CD14-positive monocyte (primary cell): ENCODE data around the gene AP1AR. TPM values are rescaled to one million over a fixed set of nuclear protein-coding genes. Genes with fewer than 3 reads are reported as not detected.

Source experiments
- DNase-seq, 3 donors: peaks; one replicate each; pipeline ENCODE4 v3.0.0-alpha.2; 2011 to 2022
- H2AFZ ChIP-seq: 2 replicates; pipeline ENCODE4 v1.6.0; 2012; ENCODE audit warnings: mild to moderate bottlenecking, low read depth, low read length, inconsistent platforms; ENCODE audit not compliant: insufficient read depth, poor library complexity, severe bottlenecking
- H3K27ac ChIP-seq, 2 donors: 1 replicate in 1 of 2; 2 replicates in 1 of 2; pipeline ENCODE4 v1.5.1; 2012 to 2013; ENCODE audit warnings: low read length in 2 of 2, control low read depth in 1 of 2, inconsistent platforms in 1 of 2, low read depth in 1 of 2, mild to moderate bottlenecking in 1 of 2
- H3K27me3 ChIP-seq, 2 donors: one replicate each; pipeline versions ENCODE4 v1.6.0 to v1.6.1; 2011 to 2013; ENCODE audit warnings: low read length in 2 of 2; ENCODE audit not compliant: control insufficient read depth in 2 of 2, insufficient read depth in 2 of 2
- H3K36me3 ChIP-seq, 2 donors: replicated peaks in 1 of 2; 1 replicate in 1 of 2; 2 replicates in 1 of 2; pipeline versions ENCODE4 v1.5.1 to v1.6.1; 2012 to 2013; ENCODE audit warnings: low read length in 2 of 2, control low read depth in 1 of 2, inconsistent platforms in 1 of 2, mild to moderate bottlenecking in 1 of 2; ENCODE audit not compliant: insufficient read depth in 2 of 2, control insufficient read depth in 1 of 2
- H3K4me1 ChIP-seq, 2 donors: 1 replicate in 1 of 2; 2 replicates in 1 of 2; pipeline versions ENCODE4 v1.5.1 to v1.6.1; 2012 to 2013; ENCODE audit warnings: low read length in 2 of 2, control low read depth in 1 of 2, inconsistent platforms in 1 of 2, mild to moderate bottlenecking in 1 of 2, moderate library complexity in 1 of 2; ENCODE audit not compliant: insufficient read depth in 2 of 2, control insufficient read depth in 1 of 2
- H3K4me2 ChIP-seq: replicated peaks from 2 replicates; pipeline ENCODE3; 2012; ENCODE audit warnings: low read length, moderate library complexity, mild to moderate bottlenecking; ENCODE audit not compliant: poor library complexity, severe bottlenecking; ENCODE audit errors: extremely low read depth
- H3K4me3 ChIP-seq, 3 experiments: fragments of 200-600 bp in 1 of 3; sonication (generic) in 1 of 3; replicated peaks in 1 of 3; 1 replicate in 2 of 3; 2 replicates in 1 of 3; pipeline ENCODE4 v1.5.1; 2011 to 2013; ENCODE audit warnings: low read length in 3 of 3, mild to moderate bottlenecking in 3 of 3, control low read depth in 2 of 3, low read depth in 2 of 3, inconsistent platforms in 1 of 3, moderate library complexity in 1 of 3
- H3K79me2 ChIP-seq: 2 replicates; pipeline ENCODE4 v1.6.0; 2012; ENCODE audit warnings: mild to moderate bottlenecking, control low read depth, inconsistent platforms, low read length, moderate library complexity; ENCODE audit not compliant: insufficient read depth
- H3K9ac ChIP-seq: 2 replicates; pipeline ENCODE4 v1.6.0; 2017; ENCODE audit warnings: low read length, mild to moderate bottlenecking; ENCODE audit not compliant: insufficient read depth, poor library complexity, severe bottlenecking
- H3K9me3 ChIP-seq, 2 donors: replicated peaks in 1 of 2; 1 replicate in 1 of 2; 2 replicates in 1 of 2; pipeline versions ENCODE4 v1.5.1 to v1.6.1; 2012 to 2013; ENCODE audit warnings: low read length in 2 of 2, control low read depth in 1 of 2; ENCODE audit not compliant: control insufficient read depth in 1 of 2, insufficient read depth in 1 of 2
- H4K20me1 ChIP-seq: 2 replicates; pipeline ENCODE4 v1.6.0; 2012; ENCODE audit warnings: mild to moderate bottlenecking, low read length, control low read depth, moderate library complexity; ENCODE audit not compliant: insufficient read depth
- H3K27ac Mint-ChIP-seq, 7 donors: one replicate each; pipeline ENCODE4 v1.8.0; 2020; ENCODE audit warnings: mild to moderate bottlenecking in 7 of 7, mixed read lengths in 7 of 7, moderate library complexity in 6 of 7, inconsistent platforms in 2 of 7
- H3K27me3 Mint-ChIP-seq, 3 donors: one replicate each; pipeline ENCODE4 v1.8.0; 2021 to 2022; ENCODE audit warnings: low read depth in 3 of 3, mild to moderate bottlenecking in 3 of 3, mixed read lengths in 3 of 3, moderate library complexity in 3 of 3, inconsistent platforms in 1 of 3
- H3K36me3 Mint-ChIP-seq, 2 donors: one replicate each; pipeline ENCODE4 v1.8.0; 2020; ENCODE audit warnings: mixed read lengths in 2 of 2, inconsistent platforms in 1 of 2, mild to moderate bottlenecking in 1 of 2
- H3K4me1 Mint-ChIP-seq: one replicate; pipeline ENCODE4 v1.8.0; 2020; ENCODE audit warnings: mild to moderate bottlenecking, mixed read lengths
- H3K4me3 Mint-ChIP-seq, 2 donors: one replicate each; pipeline ENCODE4 v1.8.0; 2020; ENCODE audit warnings: mild to moderate bottlenecking in 2 of 2, mixed read lengths in 2 of 2, moderate library complexity in 1 of 2
- H3K9me3 Mint-ChIP-seq, 7 donors: one replicate each; pipeline ENCODE4 v1.8.0; 2020 to 2022; ENCODE audit warnings: mixed read lengths in 7 of 7, mild to moderate bottlenecking in 6 of 7, moderate library complexity in 6 of 7, inconsistent platforms in 2 of 7
- WGBS: methylation state at CpG from one replicate; pipeline ENCODE4 v1.1.5; 2013; ENCODE audit warnings: missing lambda C conversion rate; ENCODE audit not compliant: insufficient coverage; 5-methylcytosine and 5-hydroxymethylcytosine counted together
- intact Hi-C, 2 donors: fragments of 100-400 bp; cut with micrococcal nuclease; formaldehyde crosslinking; loops; one replicate each; pipeline versions ENCODE4 v1.15.0 to v1.15.1; 2023
- polyA plus RNA-seq, 3 donors: library from polyadenylated mRNA; depleted of rRNA in 1 of 3; unstranded in 2 of 3; stranded (reverse) in 1 of 3; fragments of 300-500 nt in 2 of 3; fragments of >200 nt in 1 of 3; fragmentation: Illumina TruSeq in 2 of 3; gene quantifications; 1 replicate in 2 of 3; 2 replicates in 1 of 3; pipeline ENCODE4 v1.2.3, GENCODE V29; 2012 to 2021
- TF ChIP-seq, protein P1 (sequence below): fragments of 200-600 bp; IDR thresholded peaks from one replicate; pipeline ENCODE4 v1.8.0; 2022; ENCODE audit warnings: antibody characterized with exemption, mild to moderate bottlenecking

The AP1AR gene
- polyA plus RNA-seq, 3 donors: 6.1 to 15.8 (median 14.6) TPM

- DNase-seq: no peak
- H3K4me3 Mint-ChIP-seq: no peak overlapping the region
- WGBS: 100% methylated on average over 2 of the region's 2 CpGs
- H3K36me3 Mint-ChIP-seq: peaks cover 19 to 26% of the 10 kb centered on the region in 2 donors
- no peak overlapping the region for H2AFZ ChIP-seq
- H3K9me3 Mint-ChIP-seq: no peaks in the 10 kb centered on the region
- H4K20me1 ChIP-seq: no peaks in the 10 kb centered on the region
- H3K4me1 Mint-ChIP-seq: peaks cover 6% of the 10 kb centered on the region
- no peak overlapping the region for H3K27ac Mint-ChIP-seq
- H3K4me3 ChIP-seq: no peak overlapping the region
- no peak overlapping the region for H3K27ac ChIP-seq
- H3K79me2 ChIP-seq: no peaks in the 10 kb centered on the region
- H3K4me2 ChIP-seq: no peak overlapping the region
- TF ChIP-seq, protein P1, sequence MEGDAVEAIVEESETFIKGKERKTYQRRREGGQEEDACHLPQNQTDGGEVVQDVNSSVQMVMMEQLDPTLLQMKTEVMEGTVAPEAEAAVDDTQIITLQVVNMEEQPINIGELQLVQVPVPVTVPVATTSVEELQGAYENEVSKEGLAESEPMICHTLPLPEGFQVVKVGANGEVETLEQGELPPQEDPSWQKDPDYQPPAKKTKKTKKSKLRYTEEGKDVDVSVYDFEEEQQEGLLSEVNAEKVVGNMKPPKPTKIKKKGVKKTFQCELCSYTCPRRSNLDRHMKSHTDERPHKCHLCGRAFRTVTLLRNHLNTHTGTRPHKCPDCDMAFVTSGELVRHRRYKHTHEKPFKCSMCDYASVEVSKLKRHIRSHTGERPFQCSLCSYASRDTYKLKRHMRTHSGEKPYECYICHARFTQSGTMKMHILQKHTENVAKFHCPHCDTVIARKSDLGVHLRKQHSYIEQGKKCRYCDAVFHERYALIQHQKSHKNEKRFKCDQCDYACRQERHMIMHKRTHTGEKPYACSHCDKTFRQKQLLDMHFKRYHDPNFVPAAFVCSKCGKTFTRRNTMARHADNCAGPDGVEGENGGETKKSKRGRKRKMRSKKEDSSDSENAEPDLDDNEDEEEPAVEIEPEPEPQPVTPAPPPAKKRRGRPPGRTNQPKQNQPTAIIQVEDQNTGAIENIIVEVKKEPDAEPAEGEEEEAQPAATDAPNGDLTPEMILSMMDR: no peak
- intact Hi-C loops: no loop called here
- H3K9ac ChIP-seq: no peak overlapping the region
- H3K36me3 ChIP-seq: peaks cover 22 to 43% of the 10 kb centered on the region in 2 donors
- no peaks in the 10 kb centered on the region for H3K27me3 ChIP-seq
- H3K4me1 ChIP-seq: peaks cover 5 to 6% of the 10 kb centered on the region in 2 donors
- no peaks in the 10 kb centered on the region for H3K27me3 Mint-ChIP-seq
- H3K9me3 ChIP-seq: no peaks in the 10 kb centered on the region
Observed at GRCh38 chr4:112257098-112257497, 25.5 kb downstream of the AP1AR start.

GRCh38 chr4:112266823-112267222 lies 35.2 kb downstream of the AP1AR start:
- no peak overlapping the region for H3K4me3 Mint-ChIP-seq
- no peaks in the 10 kb centered on the region for H3K9me3 Mint-ChIP-seq
- H3K36me3 ChIP-seq: peaks cover 13 to 19% of the 10 kb centered on the region in 2 donors
- no peak overlapping the region for H3K9ac ChIP-seq
- no peaks in the 10 kb centered on the region for H4K20me1 ChIP-seq
- no CpG with 5 or more reads among the region's 2 CpGs for WGBS
- H3K4me2 ChIP-seq: no peak overlapping the region
- H3K27me3 ChIP-seq: no peaks in the 10 kb centered on the region
- intact Hi-C loops: no loop called here
- peaks cover 0 to under 1% (median 0%) of the 10 kb centered on the region in 3 donors for H3K27me3 Mint-ChIP-seq
- H3K9me3 ChIP-seq: no peaks in the 10 kb centered on the region
- H3K27ac ChIP-seq: no peak overlapping the region
- H2AFZ ChIP-seq: no peak overlapping the region
- H3K79me2 ChIP-seq: no peaks in the 10 kb centered on the region
- DNase-seq: no peak
- peaks cover 32 to 36% of the 10 kb centered on the region in 2 donors for H3K36me3 Mint-ChIP-seq
- no peak overlapping the region for H3K4me3 ChIP-seq
- peaks cover 0 to 6% of the 10 kb centered on the region in 2 donors for H3K4me1 ChIP-seq
- TF ChIP-seq, protein P1: peak; percentile 54
- no peak overlapping the region for H3K27ac Mint-ChIP-seq
- H3K4me1 Mint-ChIP-seq: peaks cover 17% of the 10 kb centered on the region
